Esophagus squamous epithelium (tissue), 4 donors: ENCODE results near the gene PPARG.

Experiments used
- POLR2A ChIP-seq, 4 donors: fragments of 450-650 bp; IDR thresholded peaks; one replicate each; pipeline ENCODE4 v1.6.1; 2017; ENCODE audit warnings: antibody characterized with exemption in 4 of 4, mild to moderate bottlenecking in 4 of 4, moderate library complexity in 3 of 4
- TF ChIP-seq, protein P1 (sequence below), 6 experiments: fragments of 450-650 bp in 4 of 6; fragments of 200-600 bp in 2 of 6; sonication (generic) in 2 of 6; IDR thresholded peaks; one replicate each; pipeline ENCODE4 v1.5.1; 2016 to 2019; ENCODE audit warnings: antibody characterized with exemption in 6 of 6, mild to moderate bottlenecking in 4 of 6, moderate library complexity in 4 of 6

DNA sequence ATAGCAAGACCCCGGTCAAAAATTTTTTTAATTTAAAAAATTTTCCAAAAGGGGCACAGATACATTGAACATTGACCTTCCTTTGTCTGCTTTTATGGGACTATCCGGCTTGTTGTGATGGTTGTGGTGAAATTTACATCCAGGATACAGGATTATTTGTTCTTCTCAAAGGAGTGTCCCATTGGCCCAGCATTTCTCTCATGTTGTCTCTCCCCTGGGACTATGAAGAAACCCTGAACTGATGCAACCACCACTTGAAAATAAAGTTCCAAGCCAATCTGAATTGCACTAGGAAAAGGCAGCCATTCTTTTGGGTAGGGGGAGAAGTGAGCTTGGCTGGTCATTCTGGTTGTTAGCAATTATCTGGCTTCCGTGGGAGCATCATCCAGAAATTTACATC, 58.4 kb downstream of the PPARG start:
- TF ChIP-seq, protein P1, sequence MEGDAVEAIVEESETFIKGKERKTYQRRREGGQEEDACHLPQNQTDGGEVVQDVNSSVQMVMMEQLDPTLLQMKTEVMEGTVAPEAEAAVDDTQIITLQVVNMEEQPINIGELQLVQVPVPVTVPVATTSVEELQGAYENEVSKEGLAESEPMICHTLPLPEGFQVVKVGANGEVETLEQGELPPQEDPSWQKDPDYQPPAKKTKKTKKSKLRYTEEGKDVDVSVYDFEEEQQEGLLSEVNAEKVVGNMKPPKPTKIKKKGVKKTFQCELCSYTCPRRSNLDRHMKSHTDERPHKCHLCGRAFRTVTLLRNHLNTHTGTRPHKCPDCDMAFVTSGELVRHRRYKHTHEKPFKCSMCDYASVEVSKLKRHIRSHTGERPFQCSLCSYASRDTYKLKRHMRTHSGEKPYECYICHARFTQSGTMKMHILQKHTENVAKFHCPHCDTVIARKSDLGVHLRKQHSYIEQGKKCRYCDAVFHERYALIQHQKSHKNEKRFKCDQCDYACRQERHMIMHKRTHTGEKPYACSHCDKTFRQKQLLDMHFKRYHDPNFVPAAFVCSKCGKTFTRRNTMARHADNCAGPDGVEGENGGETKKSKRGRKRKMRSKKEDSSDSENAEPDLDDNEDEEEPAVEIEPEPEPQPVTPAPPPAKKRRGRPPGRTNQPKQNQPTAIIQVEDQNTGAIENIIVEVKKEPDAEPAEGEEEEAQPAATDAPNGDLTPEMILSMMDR (IDR thresholded peaks at IDR 0.05) = no peak
- TF ChIP-seq POLR2A (IDR thresholded peaks at IDR 0.05) = no peak
